PC-3 (cell line): ENCODE results near the gene MBOAT7.

Experiments used
- EZH2 ChIP-seq: fragments of 300-600 bp; sonication (generic); IDR thresholded peaks from one replicate; pipeline ENCODE4 v1.6.1; 2017; ENCODE audit warnings: antibody characterized with exemption, mild to moderate bottlenecking, low read length; ENCODE audit not compliant: unreplicated experiment
- TF ChIP-seq, protein P1 (sequence below): fragments of 300-600 bp; sonication (generic); conservative IDR thresholded peaks from 2 replicates; pipeline ENCODE4 v1.5.1; 2017; ENCODE audit warnings: antibody characterized with exemption, low read depth, mild to moderate bottlenecking, low read length

DNA sequence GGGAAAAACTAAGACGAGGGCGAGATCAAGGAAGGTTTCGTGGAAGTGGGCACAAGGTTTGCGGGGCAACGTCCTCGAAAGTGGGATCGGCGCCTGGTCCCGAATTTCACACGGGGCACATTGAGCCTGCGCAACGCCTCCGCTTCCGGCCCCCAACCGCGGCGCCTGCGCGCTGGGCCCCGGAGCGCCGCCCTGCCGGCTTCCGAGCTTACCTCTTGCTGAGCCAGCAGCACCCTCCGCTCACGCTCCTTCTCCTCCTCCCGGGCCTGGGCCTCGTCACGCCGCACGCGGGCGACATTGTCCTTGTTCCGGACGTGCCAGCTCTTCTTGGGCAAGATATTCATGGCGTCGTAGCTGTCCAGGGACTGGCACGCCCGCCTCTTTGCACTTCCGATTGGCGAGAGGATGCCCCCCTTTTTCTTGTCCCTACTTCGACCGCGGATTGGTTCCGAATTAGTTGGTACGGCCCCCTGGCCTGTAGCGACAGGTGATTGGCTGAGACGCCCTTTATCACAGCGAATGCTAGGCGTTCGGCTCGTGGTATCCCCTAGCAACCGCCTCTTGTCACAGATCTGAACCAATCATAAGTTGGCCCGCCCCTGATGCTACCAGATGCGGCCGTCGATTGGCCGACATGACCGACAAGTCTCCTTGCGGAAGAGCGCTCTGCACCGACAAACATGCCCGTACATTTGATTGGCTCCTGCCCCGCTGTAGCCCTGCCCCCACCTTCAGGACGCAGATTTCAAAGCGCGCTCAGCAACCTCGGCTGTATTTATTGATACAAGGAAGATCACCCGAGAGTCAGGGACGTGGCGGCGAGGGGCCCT is 29.8 kb downstream of the MBOAT7 start, which contains the start of gene LENG1:
- TF ChIP-seq, protein P1, sequence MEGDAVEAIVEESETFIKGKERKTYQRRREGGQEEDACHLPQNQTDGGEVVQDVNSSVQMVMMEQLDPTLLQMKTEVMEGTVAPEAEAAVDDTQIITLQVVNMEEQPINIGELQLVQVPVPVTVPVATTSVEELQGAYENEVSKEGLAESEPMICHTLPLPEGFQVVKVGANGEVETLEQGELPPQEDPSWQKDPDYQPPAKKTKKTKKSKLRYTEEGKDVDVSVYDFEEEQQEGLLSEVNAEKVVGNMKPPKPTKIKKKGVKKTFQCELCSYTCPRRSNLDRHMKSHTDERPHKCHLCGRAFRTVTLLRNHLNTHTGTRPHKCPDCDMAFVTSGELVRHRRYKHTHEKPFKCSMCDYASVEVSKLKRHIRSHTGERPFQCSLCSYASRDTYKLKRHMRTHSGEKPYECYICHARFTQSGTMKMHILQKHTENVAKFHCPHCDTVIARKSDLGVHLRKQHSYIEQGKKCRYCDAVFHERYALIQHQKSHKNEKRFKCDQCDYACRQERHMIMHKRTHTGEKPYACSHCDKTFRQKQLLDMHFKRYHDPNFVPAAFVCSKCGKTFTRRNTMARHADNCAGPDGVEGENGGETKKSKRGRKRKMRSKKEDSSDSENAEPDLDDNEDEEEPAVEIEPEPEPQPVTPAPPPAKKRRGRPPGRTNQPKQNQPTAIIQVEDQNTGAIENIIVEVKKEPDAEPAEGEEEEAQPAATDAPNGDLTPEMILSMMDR, result peak; percentile 34; the same call in 1 of the 2 replicates
- TF ChIP-seq EZH2, result no peak
